ENCODE results near the gene SLC35C1.

- no peak for TF ChIP-seq EP300 (IDR thresholded peaks at IDR 0.05; ENCODE audit: low read depth)
- TF ChIP-seq, protein P1, sequence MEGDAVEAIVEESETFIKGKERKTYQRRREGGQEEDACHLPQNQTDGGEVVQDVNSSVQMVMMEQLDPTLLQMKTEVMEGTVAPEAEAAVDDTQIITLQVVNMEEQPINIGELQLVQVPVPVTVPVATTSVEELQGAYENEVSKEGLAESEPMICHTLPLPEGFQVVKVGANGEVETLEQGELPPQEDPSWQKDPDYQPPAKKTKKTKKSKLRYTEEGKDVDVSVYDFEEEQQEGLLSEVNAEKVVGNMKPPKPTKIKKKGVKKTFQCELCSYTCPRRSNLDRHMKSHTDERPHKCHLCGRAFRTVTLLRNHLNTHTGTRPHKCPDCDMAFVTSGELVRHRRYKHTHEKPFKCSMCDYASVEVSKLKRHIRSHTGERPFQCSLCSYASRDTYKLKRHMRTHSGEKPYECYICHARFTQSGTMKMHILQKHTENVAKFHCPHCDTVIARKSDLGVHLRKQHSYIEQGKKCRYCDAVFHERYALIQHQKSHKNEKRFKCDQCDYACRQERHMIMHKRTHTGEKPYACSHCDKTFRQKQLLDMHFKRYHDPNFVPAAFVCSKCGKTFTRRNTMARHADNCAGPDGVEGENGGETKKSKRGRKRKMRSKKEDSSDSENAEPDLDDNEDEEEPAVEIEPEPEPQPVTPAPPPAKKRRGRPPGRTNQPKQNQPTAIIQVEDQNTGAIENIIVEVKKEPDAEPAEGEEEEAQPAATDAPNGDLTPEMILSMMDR (IDR thresholded peaks at IDR 0.05) = peak; percentile 83 to 90 (median 86)
These were observed 33.1 kb upstream of the SLC35C1 start for GRCh38 chr11:45771566-45772448.
